ENCODE data around the gene COL18A1.
A peak's percentile ranks its signal among the peaks of the same experiment; 100 is the strongest.

The COL18A1 gene

DNA sequence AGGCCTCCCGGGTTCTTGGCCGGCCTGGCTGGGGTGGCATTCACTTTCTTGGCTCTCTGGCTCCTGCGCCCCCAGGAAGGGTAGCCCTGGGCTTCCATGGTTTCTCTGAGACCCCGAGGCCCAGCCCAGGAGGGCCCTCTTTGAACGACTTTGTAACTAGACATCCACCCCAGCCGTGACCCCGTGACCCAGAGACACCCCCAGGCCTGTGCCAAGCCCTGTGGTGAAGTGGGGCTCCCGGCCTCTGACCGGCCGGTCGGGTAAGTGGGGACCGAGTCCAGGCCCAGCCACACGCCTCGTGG, 64.0 kb downstream of the COL18A1 start:
- no peak for DNase-seq (ENCODE audit: low read depth in 2 of 2)

DNA sequence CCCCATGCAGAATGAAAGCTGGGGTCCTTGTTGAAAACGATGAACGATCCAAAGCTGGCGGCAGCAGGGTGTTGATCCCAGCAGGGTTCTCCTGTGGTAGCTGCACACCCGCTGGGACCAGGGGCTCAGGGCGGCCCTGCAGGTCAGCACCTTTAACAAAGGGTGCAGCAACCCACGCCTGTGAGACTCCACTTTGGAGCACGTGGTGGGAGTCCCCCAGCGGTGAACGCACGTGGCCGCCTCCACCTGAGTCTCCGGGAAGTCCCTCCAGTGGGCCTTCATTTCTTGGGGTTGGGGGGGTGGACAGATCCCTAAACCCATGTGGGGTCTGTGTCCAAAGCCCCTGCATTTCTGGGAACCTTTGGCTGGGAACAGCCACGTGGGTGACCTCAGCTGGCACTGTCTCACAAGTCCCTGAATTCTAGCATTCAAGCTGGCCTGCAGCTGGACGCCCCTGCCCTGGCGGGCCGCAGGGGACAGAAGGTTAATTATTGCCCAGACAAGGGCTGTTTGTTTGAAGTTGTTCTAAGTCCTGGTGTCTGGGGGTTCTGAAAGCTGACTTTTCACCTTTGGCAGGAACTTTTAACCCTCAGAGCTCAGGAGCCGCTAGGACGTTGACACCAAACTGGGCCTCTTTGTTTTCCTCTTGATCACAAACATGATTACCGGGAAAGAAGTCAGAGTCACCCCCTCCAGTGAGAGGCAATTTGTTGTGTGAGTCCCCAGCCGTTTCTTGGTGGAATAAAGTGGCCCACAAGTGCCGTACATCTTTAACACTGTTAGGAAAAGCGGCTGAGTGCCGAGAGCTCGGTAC, 64.5 kb downstream of the COL18A1 start:
- no peak for DNase-seq (ENCODE audit: low read depth in 2 of 2)

DNA sequence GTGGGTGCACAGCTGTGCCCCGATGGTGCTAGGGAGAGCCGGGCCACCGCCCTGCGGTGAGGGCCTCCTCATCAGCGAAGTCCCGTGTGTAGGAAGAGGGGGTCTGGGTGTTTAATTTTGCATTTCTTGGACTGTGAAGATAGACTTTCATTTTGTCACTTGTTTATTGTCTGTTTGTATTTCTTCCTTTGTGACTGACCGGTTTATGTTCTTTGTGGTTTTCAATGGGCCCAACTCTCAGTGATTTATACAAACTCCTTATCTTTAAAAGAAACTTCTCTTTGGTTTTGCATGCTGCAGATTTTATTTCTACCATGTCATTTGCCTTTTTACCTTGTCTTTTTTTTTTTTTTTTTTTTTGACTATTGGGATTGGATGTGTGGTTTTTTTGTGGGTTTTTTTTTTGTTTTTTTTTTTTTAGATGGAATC, 65.1 kb downstream of the COL18A1 start:
- DNase-seq (ENCODE audit: low read depth in 2 of 2), result no peak

DNA sequence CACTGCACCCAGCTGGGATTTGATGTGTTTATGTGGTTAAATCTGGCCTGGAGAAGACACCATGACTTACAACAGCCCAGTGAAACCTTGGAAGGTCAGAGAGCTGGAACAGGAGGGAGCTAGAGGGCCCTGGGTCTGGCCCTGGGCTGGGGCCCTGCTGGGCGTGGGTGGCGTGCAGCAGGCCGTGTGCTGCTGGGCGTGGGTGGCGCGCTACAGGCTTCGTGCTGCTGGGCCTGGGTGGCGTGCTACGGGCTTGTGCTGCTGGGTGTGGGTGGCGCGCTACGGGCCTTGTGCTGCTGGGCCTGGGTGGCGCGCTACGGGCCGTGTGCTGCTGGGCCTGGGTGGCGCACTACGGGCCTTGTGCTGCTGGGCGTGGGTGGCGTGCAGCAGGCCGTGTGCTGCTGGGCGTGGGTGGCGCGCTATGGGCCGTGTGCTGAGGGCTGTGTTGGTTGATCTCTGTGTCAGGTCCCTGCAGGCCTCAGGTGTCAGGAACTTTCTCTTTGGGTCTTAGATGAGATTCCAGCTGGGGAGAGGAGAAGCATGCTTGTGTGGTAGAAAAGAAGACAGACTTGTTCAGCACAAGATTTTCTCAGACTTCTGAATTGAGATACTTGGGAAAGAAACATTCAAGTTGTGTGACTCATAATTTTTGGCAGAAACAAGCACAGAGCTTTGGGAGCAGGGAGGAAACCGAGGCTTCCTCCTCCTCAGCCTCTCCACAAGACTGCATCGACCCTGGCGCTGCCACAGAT, 66.0 kb downstream of the COL18A1 start:
- peak in 1 of 2 donors; percentile 10 for DNase-seq (ENCODE audit: low read depth in 2 of 2)

DNA sequence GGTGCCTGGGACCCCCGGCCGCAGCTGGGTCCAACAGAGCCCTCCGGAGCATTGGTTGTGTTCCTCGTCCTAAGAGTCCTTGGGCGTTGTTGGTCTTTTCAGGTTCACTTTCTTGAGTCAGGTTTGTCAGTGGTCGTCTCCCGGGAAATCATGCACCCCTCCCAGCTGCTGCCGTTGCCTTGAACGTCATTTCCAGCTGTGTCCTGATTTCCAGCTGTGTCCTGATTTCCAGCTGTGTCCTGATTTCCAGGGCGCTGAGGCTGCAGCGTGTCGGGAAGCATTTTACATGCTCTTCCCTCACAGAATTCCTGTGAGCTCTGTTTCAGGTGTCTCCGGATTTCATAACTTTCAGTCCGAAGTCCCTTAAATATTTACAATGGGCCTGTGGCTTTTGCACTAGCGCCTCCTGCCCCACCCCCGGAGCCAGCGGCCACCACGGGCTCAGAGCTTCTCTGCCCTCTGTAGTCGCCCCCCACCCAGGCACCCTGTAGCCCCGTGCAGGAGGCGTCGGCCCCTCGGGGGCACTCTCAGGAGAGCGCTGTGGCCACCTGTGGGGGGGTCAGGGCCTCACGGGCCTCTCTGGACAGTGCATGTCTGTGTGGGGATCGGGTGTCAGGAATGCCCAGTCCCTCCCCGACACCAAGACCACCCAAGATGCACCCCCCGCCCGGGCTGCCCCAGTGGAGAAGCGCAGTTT, 66.7 kb downstream of the COL18A1 start:
- DNase-seq (ENCODE audit: low read depth in 2 of 2), result no peak

DNA sequence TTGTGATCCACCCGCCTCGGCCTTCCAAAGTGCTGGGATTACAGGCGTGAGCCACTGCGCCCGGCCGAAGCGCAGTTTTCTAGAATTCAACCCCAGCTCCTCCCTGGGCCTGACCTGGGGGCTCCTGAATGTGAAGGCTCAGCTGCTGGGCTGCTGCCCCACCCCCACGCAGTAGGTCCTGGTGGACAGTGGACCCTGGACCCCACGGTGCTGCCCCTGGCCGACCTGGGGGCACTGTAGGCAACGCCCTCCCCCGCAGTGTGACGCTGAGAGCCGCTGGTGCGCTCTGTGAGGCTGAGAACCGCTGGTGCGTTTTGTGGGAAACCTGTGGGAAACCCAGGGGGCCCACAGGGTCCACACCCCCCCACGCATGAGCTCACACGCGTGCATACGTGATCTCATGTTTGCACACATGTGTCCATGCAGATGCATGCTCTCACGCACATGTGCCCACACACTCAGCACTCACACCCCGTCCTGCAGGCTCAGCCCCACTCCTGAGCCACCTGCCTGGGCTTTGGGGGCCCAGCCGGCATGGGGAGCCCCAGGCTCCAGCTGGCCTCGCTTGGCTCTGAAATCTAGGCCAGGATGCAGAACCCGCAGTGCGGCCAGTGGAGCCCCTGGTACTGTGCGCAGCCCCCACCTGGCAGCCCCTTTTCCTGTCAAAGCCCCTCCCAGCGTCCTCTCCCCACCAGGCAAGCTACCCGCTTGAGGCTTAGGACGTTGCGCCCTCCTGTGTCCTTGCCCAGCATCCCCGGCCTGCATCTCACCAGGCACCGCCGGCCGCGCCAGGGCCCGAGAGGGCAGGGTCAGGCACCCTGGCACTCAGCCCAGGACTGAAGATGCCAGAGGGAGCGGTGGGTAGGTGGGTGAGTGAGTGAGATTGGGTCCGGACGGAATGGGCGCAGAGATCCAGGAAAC, 67.7 kb downstream of the COL18A1 start:
- DNase-seq (ENCODE audit: low read depth in 2 of 2), result no peak

DNA sequence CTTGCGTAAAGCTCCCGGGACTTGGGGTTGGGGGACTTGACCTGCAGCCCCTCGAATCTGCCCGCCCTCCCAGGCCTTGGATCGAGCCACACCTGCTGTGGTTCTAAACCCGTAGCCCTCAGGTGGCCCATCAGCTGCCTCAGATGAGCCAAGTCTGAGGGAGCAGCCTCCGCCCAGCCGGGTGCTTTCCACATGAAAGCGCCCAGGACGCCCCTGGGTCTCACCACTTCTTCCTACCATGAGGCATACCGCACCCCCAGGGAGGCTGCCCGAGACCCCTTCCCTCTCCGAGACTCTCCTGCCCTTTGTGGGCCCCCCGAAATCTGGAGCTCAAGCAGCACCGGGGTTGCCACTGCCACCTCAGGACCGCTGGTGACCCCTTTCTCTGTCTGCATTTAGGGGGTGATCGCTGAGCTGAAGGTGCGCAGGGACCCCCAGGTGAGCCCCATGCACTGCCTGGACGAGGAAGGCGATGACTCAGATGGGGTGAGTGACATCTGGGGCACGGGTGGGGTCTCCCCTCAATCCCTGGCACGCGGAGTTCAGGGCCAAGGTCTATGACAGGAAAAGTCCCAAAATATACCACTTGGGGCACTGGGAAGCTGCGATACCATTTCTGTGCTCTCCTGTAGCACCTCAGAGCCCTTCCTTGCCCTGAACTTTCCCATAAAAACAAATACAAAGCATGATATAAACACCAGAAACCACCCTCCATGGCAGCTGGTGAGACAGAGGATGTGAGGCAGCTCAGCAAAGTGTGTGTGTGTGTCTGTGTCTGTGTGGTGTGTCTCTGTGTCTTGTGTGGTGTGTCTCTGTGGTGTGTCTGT, 68.7 kb downstream of the COL18A1 start:
- no peak for DNase-seq (ENCODE audit: low read depth in 2 of 2)

DNA sequence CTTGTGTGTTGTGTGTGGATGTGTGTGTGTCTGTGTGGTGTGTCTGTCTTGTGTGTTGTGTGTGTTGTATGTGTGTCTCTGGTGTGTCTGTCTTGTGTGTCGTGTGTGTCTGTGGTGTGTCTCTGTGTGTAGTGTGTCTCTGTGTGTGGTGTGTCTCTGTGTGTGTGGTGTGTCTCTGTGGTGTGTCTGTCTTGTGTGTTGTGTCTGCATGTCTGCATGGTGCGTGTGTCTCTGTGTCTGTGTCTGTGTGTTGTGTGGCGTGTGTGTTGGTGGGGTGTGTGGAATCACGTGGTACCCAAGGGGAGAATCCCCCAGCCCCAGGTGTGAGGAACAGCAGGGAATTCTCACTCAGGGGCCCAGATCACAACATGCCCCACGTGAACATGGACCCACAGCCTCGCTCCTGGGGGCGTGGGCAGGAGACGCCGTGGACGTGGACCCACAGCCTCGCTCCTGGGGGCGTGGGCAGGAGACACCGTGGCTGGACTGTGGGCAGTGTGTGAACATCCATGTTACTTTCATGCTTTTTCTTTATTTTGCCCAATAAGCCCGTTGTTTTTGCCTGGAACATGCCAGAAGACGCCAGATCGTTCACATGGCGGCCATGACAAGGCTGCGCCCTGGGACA, 69.5 kb downstream of the COL18A1 start:
- no peak for DNase-seq (ENCODE audit: low read depth in 2 of 2)

DNA sequence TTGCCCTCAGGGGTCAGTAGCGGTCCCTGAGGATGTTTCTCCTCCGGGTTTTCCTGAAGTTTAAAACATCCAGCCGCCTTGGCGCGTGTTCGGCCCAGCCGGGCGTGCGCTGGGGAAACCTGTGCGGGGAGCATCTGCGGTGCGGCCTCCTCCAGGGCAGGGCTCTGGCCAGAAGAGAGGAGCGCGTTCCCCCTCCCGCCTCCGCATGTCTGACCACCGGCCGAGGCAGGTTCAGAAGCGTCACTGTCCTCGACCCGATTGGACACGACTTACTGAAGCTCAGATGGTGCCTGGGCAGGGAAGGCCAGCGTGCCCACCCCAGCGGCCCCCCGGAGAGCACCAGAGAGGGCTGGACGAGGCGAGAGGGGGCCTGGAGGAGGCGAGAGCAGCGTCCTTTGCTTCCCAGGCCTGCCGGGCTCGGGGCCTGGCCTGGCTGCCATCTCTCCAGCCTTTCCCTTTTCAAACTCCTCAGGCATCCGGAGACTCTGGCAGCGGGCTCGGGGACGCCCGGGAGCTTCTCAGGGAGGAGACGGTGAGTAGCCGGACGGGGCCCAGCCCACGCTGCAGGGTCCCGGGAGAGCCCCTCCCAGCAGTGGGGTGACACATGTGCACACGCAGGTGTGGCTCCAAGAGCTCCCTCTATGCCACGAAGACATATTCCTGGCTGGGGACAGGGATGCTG, 70.2 kb downstream of the COL18A1 start:
- DNase-seq (ENCODE audit: low read depth in 2 of 2), result no peak

DNA sequence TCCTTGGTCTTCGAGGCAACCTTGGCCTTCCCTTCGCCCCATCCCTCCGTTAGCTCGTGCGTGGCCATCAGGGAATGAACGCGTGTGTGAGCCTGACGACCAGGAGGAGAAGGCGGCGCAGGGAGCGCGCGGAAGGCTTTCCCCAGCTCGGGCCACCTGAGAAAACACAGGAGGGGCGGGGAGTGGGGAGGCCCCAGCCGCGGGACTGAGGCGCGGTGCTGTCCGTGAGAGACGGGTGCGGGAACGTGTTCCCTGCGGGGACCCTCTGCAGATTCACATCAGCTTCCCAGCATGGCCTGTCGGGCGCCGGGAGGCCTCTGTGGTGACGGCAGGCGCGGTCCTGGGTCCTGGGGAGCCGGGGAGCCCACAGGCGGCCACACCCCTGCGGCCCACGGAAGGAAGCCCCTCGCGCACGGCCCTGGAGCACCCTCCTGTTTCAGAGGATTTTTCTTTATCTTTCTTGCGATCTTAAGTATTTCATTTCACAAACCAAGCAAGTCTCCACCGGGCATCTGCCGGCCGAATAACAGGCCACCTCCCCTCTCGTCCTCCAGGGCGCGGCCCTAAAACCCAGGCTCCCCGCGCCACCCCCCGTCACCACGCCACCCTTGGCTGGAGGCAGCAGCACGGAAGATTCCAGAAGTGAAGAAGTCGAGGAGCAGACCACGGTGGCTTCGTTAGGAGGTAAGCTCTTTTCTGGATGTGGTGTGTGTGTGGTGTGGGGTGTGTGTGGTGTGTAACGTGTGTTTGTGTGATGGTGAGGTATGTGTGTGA, 71.0 kb downstream of the COL18A1 start:
- DNase-seq (ENCODE audit: low read depth in 2 of 2), result no peak

DNA sequence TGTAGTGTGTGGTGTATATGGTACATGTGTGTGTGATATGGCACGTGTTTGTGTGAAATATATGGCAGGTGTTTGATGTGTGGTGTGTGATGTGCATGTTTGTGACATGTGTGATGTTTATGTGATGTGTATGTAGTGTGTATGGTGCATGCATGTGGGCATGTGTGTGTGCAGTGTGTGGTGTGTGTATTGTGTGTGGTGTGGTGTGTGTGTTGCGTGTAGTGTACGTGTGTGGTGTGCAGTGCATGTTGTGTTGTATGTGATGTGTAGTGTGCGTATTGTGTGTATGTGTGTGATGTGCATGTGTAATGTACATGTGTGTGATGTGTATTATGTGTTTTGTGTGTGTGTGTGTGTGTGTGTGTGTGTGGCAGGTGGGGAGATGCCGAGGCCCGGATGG, 71.6 kb downstream of the COL18A1 start:
- no peak for DNase-seq (ENCODE audit: low read depth in 2 of 2)

DNA sequence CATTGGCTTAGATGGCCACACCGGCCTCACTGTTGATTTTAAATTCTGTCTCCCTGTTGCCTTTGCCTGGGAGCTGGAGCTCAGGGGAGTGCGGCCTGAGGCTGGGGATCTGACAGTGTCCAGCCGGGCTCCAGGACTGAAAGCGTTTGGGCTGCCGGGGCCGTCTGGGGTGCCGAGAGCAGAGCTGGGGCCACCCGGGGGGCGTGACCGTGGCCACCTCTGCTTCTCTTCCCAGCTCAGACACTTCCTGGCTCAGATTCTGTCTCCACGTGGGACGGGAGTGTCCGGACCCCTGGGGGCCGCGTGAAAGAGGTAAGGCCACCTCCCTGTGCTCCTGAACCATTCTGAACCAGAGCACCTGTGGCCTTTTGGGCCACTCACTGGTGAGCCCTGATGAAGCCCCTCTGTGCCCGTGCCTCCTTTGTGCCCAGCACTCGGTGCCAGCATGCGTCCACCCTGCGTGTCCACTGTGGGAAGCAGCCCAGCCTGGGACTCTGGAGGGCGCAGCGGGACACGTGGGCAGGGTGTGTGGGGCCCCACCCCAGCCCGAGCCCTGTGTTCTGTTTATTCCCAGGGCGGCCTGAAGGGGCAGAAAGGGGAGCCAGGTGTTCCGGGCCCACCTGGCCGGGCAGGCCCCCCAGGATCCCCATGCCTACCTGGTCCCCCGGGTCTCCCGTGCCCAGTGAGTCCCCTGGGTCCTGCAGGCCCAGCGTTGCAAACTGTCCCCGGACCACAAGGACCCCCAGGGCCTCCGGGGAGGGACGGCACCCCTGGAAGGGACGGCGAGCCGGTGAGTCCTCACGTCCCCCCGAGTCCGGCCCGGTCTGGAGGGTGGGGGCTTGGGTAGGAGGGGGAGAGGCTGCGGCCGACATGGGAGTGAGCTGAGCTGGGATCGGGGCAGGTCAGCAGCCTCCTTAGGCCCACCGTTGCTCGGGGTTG, 72.5 kb downstream of the COL18A1 start:
- no peak for DNase-seq (ENCODE audit: low read depth in 2 of 2)

DNA sequence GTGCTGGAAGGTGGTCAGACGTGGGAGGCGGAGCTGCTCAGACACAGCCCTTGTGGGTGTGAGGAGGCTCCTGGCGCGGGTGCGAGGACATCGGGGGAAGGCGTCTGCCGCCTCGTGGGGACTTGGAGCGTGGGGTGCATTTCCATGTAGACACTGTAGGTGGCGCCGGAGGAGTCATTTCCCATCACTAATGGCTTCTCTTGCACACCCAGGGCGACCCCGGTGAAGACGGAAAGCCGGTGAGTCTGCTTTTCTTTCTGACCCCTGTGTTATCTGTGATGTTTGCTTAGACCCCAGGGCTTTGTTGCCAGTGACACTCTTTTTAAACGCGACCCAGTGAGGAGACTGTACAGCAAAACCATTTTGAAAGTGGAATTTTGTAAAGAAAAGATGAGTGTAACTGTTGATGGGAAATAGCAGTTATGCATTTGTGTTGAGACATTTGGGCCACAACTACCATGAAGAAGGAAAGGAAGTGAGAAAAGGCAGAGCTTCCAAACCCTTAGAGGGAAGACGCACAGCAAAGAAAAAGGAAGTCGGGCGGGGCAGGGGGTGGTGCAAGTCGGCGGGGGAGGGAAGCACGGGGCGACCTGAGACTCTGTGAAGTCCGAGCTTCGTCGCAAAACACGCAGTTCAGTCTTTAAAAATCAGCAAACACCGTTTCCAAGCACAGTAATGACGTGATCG, 73.3 kb downstream of the COL18A1 start:
- DNase-seq (ENCODE audit: low read depth in 2 of 2), result peak; percentile 48 to 69

DNA sequence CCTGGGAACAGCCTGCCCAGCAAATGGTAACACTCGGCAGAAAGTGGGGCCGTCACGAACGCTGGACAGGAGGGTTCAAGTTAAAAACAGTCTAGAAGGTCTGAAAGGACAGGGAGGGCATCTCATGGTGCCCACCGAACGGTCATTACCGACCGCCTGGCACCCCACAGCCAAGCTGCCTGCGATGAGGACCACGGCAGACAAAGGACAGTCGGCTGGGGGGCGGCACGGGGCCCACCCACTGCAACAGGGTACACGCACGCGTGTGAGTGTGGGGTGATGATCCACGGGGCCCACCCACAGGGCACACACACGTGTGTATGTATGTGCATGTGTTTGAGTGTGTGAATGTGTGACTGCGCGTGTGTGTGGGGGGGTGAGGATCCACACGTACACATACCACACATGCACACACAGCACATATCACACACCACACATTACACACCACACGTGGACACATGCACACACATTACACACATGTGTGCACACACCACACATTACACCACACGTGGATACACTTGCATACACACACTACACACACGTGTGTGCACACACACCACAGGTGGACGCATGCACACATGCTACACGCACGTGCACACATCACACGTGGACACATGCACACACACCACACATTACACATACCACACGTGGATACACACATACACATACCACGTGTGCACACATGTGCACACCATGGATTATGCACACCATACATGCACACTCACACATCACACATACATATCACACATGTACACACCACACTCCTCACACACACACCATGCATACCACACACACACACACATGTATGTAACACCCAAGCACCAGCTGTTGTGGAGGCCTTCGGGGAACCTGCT, 74.1 kb downstream of the COL18A1 start:
- no peak for DNase-seq (ENCODE audit: low read depth in 2 of 2)

DNA sequence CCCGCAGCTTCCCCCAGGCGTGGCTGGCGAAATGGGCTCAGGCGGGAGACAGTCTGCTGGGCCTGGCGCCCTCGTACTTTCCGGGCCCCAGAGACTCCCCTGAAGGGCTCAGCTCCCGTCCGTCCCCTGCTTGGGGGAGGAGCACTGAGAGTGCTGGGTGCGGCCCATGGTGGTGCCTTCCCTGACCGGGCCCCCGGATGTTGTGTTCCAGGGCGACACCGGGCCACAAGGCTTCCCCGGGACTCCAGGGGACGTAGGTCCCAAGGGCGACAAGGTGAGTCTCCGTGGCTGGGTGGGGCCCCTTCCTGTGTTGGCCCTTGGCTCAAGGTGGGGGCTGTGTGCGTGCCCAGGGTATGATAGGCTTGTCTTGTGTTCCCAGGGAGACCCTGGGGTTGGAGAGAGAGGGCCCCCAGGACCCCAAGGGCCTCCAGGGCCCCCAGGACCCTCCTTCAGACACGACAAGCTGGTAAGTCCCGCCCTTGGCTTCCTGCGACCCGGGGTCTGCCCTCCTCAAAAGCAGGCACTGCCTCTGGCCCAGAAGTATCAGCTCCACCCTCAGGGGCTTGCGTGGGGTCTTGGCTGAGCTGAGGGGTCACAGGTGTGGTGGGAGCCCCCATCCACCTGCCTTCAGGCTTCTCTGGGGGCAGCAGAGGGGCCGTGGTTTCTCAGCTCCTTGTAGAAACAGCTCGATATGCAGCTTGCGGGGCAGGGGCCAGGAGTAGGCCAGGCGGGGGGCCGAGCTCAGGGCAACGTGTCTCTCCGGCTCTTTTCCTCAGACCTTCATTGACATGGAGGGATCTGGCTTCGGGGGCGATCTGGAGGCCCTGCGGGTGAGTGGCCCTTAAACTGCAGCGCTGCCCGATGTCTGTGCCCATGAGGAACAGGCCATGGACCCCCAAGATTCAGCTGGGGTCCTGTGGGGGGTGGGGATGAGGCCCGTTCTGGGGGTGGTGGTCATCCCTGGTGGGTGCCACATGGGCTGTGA, 75.0 kb downstream of the COL18A1 start:
- no peak for DNase-seq (ENCODE audit: low read depth in 2 of 2)

All from stimulated activated CD8-positive, alpha-beta memory T cell treated with anti-CD3 and anti-CD28 coated beads, Interleukin-15, amount 100 ng/mL, for 4 hours (primary cell).